HG03139 (cell line): Measurements from ENCODE around the gene PDE4D.
"Not testable (repeated sequence)": the region's sequence is repeated elsewhere in the genome, so short reads cannot be mapped to it uniquely, and the experiment has no call there.

Experiments used
- ATAC-seq: cut with Tn5 transposase; IDR thresholded peaks from one replicate; pipeline ENCODE4 v1.9.1; 2021; ENCODE audit not compliant: unreplicated experiment

Gene PDE4D

DNA sequence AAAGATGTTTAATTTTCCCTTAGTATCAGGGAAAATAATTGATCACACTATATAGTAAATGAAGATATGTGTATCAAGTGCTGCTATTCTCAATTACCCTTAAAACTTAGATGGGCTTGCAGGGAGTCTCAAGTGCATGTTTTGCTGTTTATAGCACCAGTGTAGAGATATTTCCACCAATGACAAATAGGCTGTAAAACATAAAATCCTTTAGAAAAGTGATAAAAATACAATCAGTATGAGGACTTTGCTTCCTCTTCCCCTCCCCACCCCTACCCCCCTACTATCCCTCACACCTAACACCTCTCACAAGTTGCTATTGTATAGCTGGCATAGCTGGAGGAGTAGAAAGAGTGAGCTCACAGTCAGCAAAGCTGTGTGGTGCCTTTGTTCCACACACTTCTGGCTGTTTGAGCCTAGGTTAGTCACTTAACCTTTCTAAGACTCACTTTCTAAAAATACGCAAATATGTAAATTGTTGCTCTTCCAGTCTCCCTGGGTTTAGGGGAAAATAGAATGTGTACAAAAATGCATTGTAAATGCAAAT is 93.1 kb downstream of the PDE4D start:
- no peak for ATAC-seq

GRCh38 chr5:59799668-59800346 is 93.7 kb downstream of the PDE4D start:
- ATAC-seq: peak; percentile 28

- peak; percentile 79 for ATAC-seq
Measured at GRCh38 chr5:59798862-59799667, 94.5 kb downstream of the PDE4D start.

GRCh38 chr5:59795141-59795540 is 98.4 kb downstream of the PDE4D start:
- ATAC-seq: no peak

DNA sequence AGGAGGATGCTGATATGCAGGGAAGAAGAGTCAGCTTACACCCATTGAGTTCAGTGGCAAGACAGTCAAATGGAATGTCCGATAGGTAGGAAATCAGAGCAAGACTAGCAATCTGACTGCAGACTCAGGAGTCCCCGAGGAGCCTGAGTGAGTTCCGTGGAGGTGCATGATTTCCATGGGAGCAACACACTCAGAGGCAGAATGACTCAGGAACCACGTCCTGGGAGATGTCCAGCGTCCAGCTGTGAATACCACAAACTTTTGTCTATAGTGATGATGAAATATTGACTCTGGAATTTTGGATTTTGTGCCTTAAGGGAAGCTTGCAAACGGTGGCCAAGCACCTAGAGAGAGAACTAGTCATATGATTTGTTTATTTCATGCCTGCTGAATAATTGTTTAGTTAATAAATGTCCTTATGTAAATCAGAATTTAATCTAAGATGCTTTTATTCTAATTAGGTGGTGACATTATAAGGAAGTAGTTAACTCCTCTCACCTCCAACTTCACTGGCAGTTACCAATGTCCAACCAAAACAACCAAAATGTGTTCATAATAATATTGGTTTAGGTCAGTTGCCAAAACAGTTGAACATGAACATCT is 100.4 kb downstream of the PDE4D start:
- no peak for ATAC-seq

GRCh38 chr5:59791617-59792016 is 101.9 kb downstream of the PDE4D start:
- ATAC-seq: no peak

DNA sequence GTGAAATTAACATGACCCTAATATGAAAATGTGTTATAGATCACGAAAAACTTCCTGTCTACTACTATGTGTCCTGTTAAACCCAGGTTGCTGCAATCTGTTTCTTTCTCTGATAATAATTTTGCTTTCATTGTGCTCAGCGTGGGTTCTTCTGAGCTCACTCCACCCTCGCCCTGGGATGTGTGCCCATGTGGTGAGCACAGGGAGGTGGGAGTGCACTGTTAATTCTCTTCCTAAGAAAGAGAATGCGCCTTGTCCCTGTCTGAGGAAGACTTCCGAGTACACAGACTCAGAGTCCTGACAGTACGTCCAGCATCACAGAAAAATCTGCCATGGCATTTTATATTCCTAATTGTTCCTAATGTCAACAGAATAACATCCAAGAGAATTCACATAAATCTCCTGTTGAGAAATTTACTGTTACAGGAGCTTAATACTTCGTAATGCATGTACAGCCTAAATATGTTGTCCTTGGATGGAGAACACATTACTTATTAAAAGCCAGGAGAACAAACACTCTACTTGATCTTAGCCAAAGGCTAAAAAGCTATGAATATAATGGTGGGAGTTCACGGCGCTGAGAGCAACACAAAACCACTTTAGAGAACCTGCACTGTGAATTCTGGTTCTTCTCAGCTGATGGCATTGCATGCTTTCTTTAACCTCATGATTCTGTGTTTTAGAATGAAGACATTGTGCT is 102.6 kb downstream of the PDE4D start:
- no peak for ATAC-seq

DNA sequence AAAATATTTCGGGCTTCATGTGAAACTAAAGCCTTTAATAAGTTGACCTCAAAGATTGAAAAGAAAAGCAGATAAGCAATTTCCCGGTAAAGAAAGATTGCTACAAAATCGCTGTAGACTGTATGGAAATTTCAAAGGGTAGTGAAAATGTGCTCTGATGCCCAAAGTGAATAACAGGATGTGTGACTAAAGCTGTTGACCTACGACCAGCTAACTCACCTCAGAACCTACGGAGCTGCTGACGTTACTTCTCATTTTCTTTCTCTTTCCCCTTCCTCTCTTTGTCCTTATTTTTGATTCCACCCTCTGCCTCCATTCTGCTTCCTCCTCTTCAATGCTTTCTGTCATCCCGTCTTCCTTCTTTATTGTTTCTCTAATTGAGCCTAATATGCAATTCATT is 103.2 kb downstream of the PDE4D start:
- ATAC-seq: no peak

- ATAC-seq: no peak
Measured at GRCh38 chr5:59789894-59790293, 103.6 kb downstream of the PDE4D start.

- no peak for ATAC-seq
Measured at GRCh38 chr5:59789197-59789596, 104.3 kb downstream of the PDE4D start.

- no peak for ATAC-seq
Measured at GRCh38 chr5:59786334-59786805, 107.2 kb downstream of the PDE4D start.

- ATAC-seq: no peak
Measured at GRCh38 chr5:59785676-59786333, 107.7 kb downstream of the PDE4D start.

- not testable (repeated sequence) for ATAC-seq
Measured at GRCh38 chr5:59784708-59785107, 108.8 kb downstream of the PDE4D start.

GRCh38 chr5:59783264-59783663 is 110.3 kb downstream of the PDE4D start:
- ATAC-seq: no peak

- ATAC-seq: no peak
Measured at GRCh38 chr5:59782856-59783255, 110.7 kb downstream of the PDE4D start.

DNA sequence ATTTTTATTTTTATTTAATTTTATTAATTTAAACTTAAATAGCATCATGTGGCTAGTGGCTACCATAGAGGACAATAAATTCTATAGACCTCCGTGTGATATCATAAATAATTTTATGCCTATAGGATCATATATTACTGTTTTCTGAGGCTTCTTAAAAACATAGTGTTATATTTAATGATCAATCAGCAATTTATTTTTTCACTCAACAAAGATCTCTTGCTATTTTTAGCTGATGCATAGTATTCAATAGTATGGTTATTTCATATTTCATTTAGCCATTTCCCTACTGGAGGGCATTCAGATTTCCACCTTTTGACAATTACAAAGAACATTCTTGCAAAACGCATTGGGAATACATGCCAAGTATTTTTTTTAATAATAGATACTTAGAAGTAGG is 114.1 kb downstream of the PDE4D start:
- ATAC-seq: no peak

- no peak for ATAC-seq
Measured at GRCh38 chr5:59777028-59777427, 116.5 kb downstream of the PDE4D start.

DNA sequence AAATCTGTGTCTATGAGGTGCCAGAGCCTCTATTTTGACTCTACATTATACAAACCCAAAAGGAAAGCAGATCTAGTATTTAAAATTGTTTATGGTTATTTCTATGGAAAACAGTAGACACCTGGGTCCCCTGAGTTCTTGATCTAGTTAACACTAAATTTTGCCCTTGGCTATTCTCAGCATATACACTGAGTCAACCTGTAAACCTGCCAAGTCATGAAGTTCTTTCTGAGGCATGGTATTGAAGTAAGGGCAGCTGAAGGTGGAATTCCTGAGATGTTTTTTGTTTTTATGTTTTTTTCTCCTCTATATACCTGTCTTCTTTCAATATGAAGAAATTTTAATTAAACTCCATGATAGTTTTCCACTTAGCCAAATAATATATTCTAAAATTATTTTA is 120.2 kb downstream of the PDE4D start:
- ATAC-seq: no peak

DNA sequence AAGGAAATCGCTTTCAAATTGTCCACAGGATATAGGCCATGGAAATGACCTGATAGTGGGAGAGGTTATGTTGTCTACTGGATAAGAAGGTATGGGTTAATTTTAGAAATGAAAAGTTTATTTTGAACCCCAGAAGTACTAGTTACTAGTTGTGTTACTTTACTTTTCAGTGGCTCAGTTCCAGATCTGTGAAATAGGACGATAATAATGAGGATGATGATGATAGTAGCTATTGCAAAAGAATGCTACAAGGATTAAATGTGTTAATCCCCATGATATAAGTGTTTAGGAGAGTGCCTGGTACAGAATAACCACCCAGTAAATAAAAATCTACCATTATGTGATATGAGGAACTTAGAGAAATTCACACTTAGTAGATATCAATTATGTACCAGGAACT is 120.8 kb downstream of the PDE4D start:
- ATAC-seq: no peak

GRCh38 chr5:59772206-59772605 is 121.3 kb downstream of the PDE4D start:
- no peak for ATAC-seq

GRCh38 chr5:59770953-59771352 is 122.6 kb downstream of the PDE4D start:
- ATAC-seq: no peak
